RPMI8226 (cell line): Measurements from ENCODE around the gene CLCN2.
A peak's percentile ranks its signal among the peaks of the same experiment; 100 is the strongest.

Experiments
- DNase-seq: peaks from one replicate; pipeline ENCODE4 v3.0.0-alpha.2; 2015

CLCN2 gene

GRCh38 chr3:184380185-184380626 is 18.8 kb upstream of the CLCN2 start:
- DNase-seq, result peak; percentile 55

GRCh38 chr3:184379358-184380184 is 18.2 kb upstream of the CLCN2 start, which contains the start of gene CHRD:
TSS of gene CHRD (plus strand) at chr3:184380054. CDS start at chr3:184380319, 265 bp downstream.
- no peak for DNase-seq

GRCh38 chr3:184378651-184379357 is 17.4 kb upstream of the CLCN2 start:
- no peak for DNase-seq

GRCh38 chr3:184377882-184378445 is 16.6 kb upstream of the CLCN2 start, which contains the start of gene THPO:
TSS of gene THPO (minus strand) at chr3:184378207. CDS start at chr3:184376259, 1,948 bp downstream.
- peak; percentile 37 for DNase-seq

- DNase-seq, result no peak
Observed at GRCh38 chr3:184377374-184377773, 16.0 kb upstream of the CLCN2 start.

- no peak for DNase-seq
Observed at GRCh38 chr3:184375747-184376461, 14.5 kb upstream of the CLCN2 start.

- DNase-seq, result no peak
Observed at GRCh38 chr3:184373422-184373821, 12.0 kb upstream of the CLCN2 start.

GRCh38 chr3:184372911-184373310 is 11.5 kb upstream of the CLCN2 start:
- DNase-seq, result no peak

- DNase-seq, result no peak
Observed at GRCh38 chr3:184372296-184372821, 11.0 kb upstream of the CLCN2 start.

- peak; percentile 89 for DNase-seq
Observed at GRCh38 chr3:184371570-184372018, 10.2 kb upstream of the CLCN2 start.

- no peak for DNase-seq
Observed at GRCh38 chr3:184368586-184369183, 7.3 kb upstream of the CLCN2 start.

- DNase-seq, result no peak
Observed at GRCh38 chr3:184368116-184368515, 6.7 kb upstream of the CLCN2 start.

- no peak for DNase-seq
Observed at GRCh38 chr3:184366619-184367289, 5.3 kb upstream of the CLCN2 start.

- DNase-seq, result peak; percentile 99
Observed at GRCh38 chr3:184362668-184363546, 1.5 kb upstream of the CLCN2 start.

- DNase-seq, result peak; percentile 63
Observed at GRCh38 chr3:184361932-184362667, 695 bp upstream of the CLCN2 start.

GRCh38 chr3:184360929-184361531 is 375 bp downstream of the CLCN2 start:
- DNase-seq, result peak; percentile 29

- no peak for DNase-seq
Observed at GRCh38 chr3:184360070-184360928, 1.1 kb downstream of the CLCN2 start.

GRCh38 chr3:184359610-184360009 is 1.8 kb downstream of the CLCN2 start:
- DNase-seq, result no peak
